Esophagus squamous epithelium (tissue), 4 donors: ENCODE results near the gene DLX1.

Experiments used
- POLR2A ChIP-seq, 4 donors: fragments of 450-650 bp; IDR thresholded peaks; one replicate each; pipeline ENCODE4 v1.6.1; 2017; ENCODE audit warnings: antibody characterized with exemption in 4 of 4, mild to moderate bottlenecking in 4 of 4, moderate library complexity in 3 of 4
- TF ChIP-seq, protein P1 (sequence below), 6 experiments: fragments of 450-650 bp in 4 of 6; fragments of 200-600 bp in 2 of 6; sonication (generic) in 2 of 6; IDR thresholded peaks; one replicate each; pipeline ENCODE4 v1.5.1; 2016 to 2019; ENCODE audit warnings: antibody characterized with exemption in 6 of 6, mild to moderate bottlenecking in 4 of 6, moderate library complexity in 4 of 6

DNA sequence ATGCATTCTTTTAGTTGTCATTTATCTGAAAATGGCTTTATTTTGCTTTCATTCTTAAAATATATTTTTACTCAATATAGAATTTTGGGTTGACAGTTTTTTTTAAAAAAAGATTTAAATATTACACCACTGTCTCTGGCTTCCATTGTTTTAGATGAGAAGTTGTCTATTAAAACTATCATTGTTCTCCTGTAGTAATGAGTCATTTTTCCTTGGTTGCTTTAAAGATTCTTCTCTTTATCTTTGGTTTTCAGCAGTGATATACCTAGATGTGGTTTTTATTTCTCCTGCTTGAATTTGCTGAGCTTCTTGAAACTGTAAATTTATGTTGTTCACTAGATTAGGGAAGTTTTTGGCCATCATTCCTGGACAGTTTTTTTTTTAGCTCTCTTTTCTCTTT, 44.1 kb downstream of the DLX1 start:
- TF ChIP-seq, protein P1, sequence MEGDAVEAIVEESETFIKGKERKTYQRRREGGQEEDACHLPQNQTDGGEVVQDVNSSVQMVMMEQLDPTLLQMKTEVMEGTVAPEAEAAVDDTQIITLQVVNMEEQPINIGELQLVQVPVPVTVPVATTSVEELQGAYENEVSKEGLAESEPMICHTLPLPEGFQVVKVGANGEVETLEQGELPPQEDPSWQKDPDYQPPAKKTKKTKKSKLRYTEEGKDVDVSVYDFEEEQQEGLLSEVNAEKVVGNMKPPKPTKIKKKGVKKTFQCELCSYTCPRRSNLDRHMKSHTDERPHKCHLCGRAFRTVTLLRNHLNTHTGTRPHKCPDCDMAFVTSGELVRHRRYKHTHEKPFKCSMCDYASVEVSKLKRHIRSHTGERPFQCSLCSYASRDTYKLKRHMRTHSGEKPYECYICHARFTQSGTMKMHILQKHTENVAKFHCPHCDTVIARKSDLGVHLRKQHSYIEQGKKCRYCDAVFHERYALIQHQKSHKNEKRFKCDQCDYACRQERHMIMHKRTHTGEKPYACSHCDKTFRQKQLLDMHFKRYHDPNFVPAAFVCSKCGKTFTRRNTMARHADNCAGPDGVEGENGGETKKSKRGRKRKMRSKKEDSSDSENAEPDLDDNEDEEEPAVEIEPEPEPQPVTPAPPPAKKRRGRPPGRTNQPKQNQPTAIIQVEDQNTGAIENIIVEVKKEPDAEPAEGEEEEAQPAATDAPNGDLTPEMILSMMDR (IDR thresholded peaks at IDR 0.05): no peak
- no peak for TF ChIP-seq POLR2A (IDR thresholded peaks at IDR 0.05)
